ENCODE measurements around the gene INPP4B.
"Not testable (repeated sequence)": the region's sequence is repeated elsewhere in the genome, so short reads cannot be mapped to it uniquely, and the experiment has no call there.

The INPP4B gene

DNA sequence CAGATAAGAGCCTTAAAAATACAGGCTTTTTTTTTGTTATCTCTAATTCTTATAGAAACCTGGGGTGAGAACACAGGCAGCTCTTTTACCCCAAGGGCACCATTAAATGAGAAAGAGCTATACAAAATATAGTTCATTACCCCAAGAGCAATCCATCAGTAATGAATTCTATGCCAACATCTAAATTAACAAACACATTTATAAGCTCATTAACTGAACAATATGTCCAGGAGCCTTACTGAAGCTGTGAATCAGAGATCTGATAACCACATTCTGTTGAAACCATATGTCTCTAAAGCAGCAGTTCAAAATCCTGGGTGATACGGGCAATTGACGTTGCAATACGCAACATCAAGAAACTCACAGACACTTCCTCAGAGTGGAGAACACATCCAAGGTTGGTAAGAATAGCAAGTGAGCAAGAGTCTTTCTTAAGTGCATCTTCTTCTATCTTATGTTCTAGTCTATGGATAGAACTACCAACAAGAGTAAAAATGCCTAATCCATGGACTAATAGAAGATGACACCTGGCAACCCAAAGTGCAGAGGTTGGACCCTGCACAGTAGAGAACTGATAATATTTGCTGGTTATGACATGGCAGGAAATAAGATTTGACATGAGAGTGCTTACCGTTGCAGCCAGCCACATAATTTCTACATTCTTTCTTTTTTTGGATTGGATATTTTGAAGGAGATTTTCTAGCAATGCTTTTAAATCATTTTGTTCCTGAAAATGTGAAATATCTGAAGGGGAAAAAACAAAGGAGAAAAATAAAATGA, 760.4 kb downstream of the INPP4B start:
- H3K27ac ChIP-seq, result no peak overlapping the region

DNA sequence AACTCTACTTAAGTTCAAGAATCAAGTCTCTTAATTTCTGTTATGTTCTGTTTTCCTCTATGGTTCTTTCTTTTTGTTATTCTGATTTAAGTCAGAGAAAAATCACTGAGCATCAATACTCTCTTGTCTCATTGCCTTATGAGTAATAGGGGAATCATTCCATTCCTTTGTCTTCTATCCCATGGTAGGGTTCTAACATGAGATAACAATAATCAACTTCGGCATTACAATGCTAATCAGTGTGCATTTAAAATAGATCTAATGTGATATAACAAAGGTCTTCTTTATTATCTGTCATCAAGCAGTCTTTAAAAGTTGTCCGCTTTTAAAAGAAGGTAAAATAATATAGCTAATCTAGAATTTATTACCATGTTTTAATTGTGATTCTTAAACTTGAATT, 762.8 kb downstream of the INPP4B start:
- TF ChIP-seq, protein P1, sequence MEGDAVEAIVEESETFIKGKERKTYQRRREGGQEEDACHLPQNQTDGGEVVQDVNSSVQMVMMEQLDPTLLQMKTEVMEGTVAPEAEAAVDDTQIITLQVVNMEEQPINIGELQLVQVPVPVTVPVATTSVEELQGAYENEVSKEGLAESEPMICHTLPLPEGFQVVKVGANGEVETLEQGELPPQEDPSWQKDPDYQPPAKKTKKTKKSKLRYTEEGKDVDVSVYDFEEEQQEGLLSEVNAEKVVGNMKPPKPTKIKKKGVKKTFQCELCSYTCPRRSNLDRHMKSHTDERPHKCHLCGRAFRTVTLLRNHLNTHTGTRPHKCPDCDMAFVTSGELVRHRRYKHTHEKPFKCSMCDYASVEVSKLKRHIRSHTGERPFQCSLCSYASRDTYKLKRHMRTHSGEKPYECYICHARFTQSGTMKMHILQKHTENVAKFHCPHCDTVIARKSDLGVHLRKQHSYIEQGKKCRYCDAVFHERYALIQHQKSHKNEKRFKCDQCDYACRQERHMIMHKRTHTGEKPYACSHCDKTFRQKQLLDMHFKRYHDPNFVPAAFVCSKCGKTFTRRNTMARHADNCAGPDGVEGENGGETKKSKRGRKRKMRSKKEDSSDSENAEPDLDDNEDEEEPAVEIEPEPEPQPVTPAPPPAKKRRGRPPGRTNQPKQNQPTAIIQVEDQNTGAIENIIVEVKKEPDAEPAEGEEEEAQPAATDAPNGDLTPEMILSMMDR (IDR thresholded peaks at IDR 0.05), result no peak
- no peak for TF ChIP-seq ZFX (IDR thresholded peaks at IDR 0.05; ENCODE audit: borderline replicate concordance)
- H3K27ac ChIP-seq, result no peak overlapping the region

More for the DNA sequence above, 760.4 kb downstream of the INPP4B start:
- TF ChIP-seq, protein P1 (IDR thresholded peaks at IDR 0.05), result no peak
- no peak for TF ChIP-seq ZFX (IDR thresholded peaks at IDR 0.05; ENCODE audit: borderline replicate concordance)

DNA sequence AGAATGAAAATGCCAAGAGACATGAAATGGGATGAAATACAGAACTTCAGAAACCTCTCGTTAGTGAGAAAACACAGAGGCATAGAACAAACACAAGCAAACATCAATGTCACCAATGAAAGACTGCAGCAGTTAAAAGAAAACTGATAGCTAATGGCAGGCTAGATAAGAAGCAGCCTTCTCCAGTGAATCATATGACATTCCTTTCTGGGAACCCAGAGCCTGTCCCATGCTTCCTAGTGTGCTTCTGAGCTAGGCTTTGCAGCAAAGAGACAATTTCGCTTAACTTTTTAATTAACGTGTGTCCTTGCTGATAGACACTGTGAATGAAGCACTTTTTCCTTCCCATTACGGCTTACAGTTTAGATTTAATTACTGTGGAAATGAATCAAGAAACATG, 765.1 kb downstream of the INPP4B start:
- no peak overlapping the region for H3K27ac ChIP-seq
- TF ChIP-seq ZFX (IDR thresholded peaks at IDR 0.05; ENCODE audit: borderline replicate concordance), result no peak
- TF ChIP-seq, protein P1 (IDR thresholded peaks at IDR 0.05), result no peak

DNA sequence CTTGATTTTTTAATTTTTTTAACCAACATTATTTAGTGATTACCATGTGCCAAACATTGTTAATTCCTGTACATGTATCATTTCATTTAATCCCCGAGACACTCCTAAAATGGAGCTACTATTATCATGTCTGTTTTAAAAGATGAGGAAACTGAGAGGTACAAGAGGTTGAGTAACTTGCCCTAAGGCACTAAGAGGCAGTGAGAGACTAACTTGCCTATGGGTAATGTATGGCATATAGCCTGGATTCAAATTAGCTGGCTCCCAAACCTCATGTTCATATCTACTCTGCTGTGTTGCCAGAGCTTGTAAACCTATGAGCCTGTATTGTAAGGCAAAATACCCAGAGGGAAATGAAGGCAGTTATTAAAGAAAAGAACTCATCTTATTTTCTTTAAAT, 766.1 kb downstream of the INPP4B start:
- no peak for TF ChIP-seq ZFX (IDR thresholded peaks at IDR 0.05; ENCODE audit: borderline replicate concordance)
- TF ChIP-seq, protein P1 (IDR thresholded peaks at IDR 0.05), result no peak
- no peak overlapping the region for H3K27ac ChIP-seq

DNA sequence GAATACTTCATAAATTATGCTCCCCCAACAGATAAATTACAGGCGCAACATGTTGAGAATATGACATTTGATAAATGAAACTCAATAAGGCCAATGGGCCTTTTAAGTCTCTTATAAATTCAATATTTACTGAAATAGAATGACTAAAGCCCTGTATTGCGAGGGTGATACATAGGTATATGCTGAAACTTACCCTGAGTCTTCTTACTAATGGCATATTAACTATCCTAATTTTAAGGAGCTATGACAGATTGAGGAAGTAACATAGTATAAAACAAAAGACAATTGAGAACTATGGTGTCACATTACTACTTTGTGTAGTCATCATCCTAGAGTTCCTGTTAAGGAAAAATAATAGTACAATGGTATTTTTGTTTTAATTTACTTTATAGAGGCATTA, 769.1 kb downstream of the INPP4B start:
- TF ChIP-seq, protein P1 (IDR thresholded peaks at IDR 0.05), result no peak
- TF ChIP-seq ZFX (IDR thresholded peaks at IDR 0.05; ENCODE audit: borderline replicate concordance), result no peak

DNA sequence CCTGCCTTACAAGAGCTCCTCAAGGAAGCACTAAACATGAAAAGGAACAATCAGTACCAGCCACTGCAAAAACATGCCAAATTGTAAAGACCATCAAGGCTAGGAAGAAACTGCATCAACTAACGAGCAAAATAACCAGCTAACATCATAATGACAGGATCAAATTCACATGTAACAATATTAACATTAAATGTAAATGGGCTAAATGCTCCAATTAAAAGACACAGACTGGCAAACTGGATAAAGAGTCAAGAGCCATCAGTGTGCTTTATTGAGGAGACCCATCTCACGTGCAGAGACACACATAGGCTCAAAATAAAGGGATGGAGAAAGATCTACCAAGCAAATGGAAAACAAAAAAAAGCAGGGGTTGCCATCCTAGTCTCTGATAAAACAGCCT, 777.8 kb downstream of the INPP4B start:
- not testable (repeated sequence) for H3K27ac ChIP-seq

More for the DNA sequence above, 769.1 kb downstream of the INPP4B start:
- no peak overlapping the region for H3K27ac ChIP-seq

DNA sequence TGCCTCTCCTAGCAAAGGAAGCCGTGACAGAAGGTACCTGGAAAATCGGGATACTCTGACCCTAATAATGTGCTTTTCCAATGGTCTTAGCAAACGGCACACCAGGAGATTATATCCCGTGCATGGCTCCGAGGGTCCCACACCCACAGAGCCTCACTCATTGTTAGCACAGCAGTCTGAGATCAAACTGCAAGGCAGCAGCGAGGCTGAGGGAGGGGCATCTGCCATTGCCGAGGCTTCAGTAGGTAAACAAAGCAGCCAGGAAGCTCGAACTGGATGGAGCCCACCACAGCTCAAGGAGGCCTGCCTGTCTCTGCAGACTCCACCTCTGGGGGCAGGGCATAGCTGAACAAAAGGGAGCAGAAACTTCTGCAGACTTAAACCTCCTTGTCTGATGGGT, 779.5 kb downstream of the INPP4B start:
- not testable (repeated sequence) for H3K27ac ChIP-seq

DNA sequence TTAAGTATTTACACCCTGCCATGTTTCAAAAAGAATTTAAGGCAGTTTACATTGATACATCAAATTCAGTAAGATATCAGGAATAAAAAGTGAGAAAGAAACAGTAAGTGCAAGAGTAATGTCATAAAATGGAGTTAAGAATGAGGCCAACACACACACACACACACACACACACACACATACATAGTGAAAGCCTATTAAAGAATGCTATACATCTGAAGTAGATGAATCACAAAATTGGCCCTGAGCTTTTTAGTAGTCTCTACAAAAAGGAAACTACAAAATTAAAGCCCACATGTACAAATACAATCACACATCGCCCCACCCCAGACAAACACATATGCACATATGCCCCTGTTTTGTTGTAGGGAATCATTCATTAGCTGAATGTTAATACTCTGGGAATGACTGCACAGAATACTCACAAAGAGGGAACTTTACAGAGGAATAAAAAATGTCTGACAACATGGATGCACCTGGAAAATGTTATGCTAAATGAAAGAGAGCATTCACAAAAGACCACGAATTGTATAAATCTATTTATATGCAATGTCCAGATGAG, 780.9 kb downstream of the INPP4B start:
- no peak for TF ChIP-seq ZFX (IDR thresholded peaks at IDR 0.05; ENCODE audit: borderline replicate concordance)
- TF ChIP-seq, protein P1 (IDR thresholded peaks at IDR 0.05), result no peak
- H3K27ac ChIP-seq, result no peak overlapping the region

Measured in 22Rv1 (cell line).